Right kidney (tissue), 9 donors: ENCODE measurements around the gene B3GNT7.
"Not testable (repeated sequence)": the region's sequence is repeated elsewhere in the genome, so short reads cannot be mapped to it uniquely, and the experiment has no call there.

ENCODE experiments used
- DNase-seq: peaks from one replicate; pipeline ENCODE4 v3.0.0-alpha.2; 2016
- long read RNA-seq, 8 donors: transcript quantifications; one replicate each; lab custom pipeline, GENCODE V29; 2026

The B3GNT7 gene, protein sequence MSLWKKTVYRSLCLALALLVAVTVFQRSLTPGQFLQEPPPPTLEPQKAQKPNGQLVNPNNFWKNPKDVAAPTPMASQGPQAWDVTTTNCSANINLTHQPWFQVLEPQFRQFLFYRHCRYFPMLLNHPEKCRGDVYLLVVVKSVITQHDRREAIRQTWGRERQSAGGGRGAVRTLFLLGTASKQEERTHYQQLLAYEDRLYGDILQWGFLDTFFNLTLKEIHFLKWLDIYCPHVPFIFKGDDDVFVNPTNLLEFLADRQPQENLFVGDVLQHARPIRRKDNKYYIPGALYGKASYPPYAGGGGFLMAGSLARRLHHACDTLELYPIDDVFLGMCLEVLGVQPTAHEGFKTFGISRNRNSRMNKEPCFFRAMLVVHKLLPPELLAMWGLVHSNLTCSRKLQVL
- long read RNA-seq, donor 1, partial matches to known transcripts: 0 of 1 reads
- long read RNA-seq, donor 1, other reads (novel, unspliced or antisense): 0 of 1 reads
- long read RNA-seq, donor 2, partial matches to known transcripts: 0 of 1 reads
- long read RNA-seq, donor 2, other reads (novel, unspliced or antisense): 0 of 1 reads
- long read RNA-seq, donor 3, partial matches to known transcripts: 0 of 1 reads
- long read RNA-seq, donor 3, other reads (novel, unspliced or antisense): 0 of 1 reads
- long read RNA-seq, donor 4, partial matches to known transcripts: 0 of 2 reads
- long read RNA-seq, donor 4, other reads (novel, unspliced or antisense): 0 of 2 reads
- long read RNA-seq, donor 5, partial matches to known transcripts: 0 of 3 reads
- long read RNA-seq, donor 5, other reads (novel, unspliced or antisense): 0 of 3 reads
- long read RNA-seq, donor 6, partial matches to known transcripts: 0 of 1 reads
- long read RNA-seq, donor 6, other reads (novel, unspliced or antisense): 0 of 1 reads
- long read RNA-seq, donor 7, partial matches to known transcripts: 0 of 3 reads
- long read RNA-seq, donor 7, other reads (novel, unspliced or antisense): 0 of 3 reads
- long read RNA-seq, donor 8, partial matches to known transcripts: 0 of 4 reads
- long read RNA-seq, donor 8, other reads (novel, unspliced or antisense): 0 of 4 reads

DNA sequence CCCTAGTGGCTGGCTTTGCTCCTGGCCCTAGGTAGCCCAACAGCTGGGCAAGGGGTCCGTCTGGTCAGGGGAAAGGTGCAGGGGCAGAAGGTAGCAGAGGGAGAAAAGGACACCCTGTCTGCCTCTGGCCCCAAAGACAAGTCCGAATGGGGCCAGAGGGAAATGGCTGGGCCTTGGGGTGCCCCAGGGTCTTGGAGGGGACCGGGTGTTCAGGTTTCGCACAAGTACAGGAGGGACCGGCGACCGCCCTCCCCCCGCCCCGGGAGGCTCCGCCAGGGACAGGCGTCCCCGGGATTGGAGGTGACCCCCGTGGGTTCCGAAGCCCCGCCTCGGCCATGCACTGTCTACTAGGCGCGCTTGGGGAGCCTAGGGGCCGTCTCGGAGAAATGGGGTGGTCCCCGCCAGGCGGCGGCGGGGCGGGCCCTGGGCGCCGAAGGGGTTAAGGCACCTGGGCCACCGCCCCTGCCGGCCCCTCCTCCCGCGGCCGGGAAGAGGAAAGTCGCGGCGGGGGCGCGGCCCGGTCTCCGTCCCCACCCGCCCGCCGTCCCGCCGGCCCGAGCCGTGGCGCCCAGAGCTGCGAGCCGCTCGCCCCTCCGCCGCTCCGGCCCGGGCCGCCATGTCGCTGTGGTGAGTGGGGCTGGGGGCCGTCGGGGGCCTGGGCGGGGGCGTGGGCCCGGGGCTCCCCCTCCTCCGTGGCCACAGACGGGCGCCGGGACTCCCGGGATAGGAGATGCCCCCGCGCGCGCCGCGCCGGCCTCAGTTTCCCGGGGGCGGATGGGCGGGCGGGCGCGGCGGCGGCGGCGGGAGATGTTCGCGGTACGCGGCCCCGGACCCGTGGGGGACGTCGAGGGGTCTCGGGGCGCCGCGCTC lies at the start of gene B3GNT7:
B3GNT7 (plus strand) TSS at position 523 of the 870 bp plus-strand sequence; CDS start at position 617, 94 bp downstream.
- DNase-seq: no peak

DNA sequence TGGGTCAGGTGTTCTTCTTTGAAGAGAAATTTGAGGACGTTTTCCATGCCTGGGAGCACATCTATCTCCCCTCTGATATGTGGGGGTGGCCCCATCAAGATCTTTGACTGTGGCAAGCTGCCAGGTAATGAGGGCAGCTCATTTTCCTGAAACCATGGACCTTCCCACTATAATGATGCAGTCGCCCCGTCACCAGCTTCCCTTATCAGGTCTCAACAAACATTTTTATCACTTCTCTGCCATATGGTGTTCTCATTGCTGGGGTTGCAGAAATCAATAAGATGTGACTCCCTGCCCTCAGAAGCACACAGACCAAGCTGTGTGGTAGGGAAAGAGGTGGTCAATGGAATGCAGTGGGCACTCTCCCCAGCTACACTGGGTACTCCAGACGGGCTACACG lies 48.4 kb upstream of the B3GNT7 start:
- DNase-seq: no peak

DNA sequence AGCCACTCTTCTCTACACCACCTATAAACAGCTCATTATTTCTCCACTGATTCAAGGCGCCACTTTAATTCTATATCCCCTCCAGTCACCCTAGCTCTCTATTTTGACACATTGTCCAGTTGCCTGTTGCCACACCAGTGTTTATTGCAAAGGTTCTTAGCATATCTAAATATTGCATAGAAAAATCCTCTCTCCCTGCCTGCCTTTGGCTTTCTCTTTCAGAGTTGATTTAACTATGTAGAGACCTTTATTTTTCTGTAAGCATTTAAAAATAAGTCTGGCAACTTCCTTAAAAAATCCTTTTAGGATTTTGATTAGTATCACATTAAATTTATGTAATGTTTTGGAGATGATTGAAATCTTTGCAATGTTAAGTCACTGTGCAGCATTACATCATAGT lies 47.9 kb upstream of the B3GNT7 start:
- no peak for DNase-seq

DNA sequence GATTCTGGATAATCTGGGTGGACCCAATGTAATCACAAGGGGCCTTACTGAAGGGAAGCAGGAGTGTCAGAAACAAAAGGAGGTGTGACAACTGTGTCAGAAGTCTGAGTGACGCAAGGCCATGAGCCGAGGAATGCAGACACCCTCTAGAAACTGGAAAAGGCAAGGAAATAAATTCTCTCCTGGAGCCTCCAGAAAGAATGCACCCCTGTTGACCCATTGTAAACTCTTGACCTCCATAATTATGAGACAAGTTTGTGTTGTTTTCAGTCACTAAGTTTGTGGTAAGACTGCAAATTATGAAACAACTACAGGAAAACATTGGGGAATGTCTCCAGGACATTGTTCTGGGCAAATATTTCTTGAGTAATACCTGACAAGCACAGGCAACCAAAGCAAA lies 47.3 kb upstream of the B3GNT7 start:
- DNase-seq: no peak

DNA sequence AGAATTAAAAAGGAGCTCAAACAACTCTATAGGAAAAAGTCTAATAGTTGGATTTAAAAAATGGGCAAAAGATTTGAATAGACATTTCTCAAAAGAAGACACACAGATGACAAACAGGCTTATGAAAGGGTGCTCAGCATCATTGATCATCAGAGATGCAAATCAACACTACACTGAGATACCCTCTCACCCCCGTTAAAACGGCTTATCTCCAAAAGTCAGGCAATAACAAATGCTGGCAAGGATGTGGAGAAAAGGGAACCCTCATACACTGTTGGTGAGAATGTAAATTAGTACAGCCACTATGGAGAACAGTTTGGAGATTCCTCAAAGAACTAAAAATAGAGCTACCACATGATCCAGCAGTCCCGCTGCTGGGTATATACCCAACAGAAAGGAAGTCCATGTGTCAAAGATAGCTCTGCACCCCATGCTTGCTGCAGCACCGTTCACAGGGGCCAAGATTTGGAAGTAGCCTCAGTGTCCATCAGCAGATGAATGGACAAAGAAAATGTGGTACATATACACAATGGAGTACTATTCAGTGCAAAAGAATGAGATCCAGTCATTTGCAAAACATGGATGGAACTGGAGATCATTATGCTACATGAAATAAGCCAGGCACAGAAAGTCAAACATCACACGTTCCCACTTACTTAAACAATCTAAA lies 46.7 kb upstream of the B3GNT7 start:
- no peak for DNase-seq

DNA sequence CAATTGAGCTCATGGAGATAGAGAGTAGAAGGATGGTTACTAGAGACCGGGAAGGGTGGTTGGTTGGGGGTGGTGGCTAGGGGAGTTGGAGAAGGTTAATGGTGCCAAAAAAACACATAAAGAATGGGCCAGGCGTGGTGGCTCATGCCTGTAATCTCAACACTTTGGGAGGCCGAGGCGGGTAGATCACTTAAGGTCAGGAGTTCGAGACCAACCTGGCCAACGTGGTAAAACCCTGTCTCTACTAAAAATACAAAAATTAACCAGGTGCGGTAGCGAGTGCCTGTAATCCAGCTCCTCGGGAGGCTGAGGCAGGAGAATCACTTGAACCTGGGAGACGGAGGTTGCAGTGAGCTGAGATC lies 46.2 kb upstream of the B3GNT7 start:
- not testable (repeated sequence) for DNase-seq

DNA sequence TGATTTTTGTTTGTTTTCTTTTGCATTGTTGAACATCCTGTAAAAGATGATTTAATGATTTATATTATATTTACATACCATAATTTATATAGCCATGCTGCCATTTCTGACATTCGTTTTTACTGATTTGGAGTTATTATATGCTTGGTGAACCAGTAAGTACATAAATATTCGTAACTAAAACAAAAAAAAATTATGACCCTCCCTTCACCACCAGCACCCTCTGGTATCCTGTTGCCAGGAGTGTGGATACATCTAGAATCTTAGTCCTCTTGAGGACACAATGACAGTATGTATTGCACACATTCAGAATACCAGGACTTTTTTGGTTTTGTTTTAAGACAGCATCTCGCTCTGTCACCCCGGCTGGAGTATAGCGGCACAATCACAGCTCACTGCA lies 43.9 kb upstream of the B3GNT7 start:
- DNase-seq: no peak

DNA sequence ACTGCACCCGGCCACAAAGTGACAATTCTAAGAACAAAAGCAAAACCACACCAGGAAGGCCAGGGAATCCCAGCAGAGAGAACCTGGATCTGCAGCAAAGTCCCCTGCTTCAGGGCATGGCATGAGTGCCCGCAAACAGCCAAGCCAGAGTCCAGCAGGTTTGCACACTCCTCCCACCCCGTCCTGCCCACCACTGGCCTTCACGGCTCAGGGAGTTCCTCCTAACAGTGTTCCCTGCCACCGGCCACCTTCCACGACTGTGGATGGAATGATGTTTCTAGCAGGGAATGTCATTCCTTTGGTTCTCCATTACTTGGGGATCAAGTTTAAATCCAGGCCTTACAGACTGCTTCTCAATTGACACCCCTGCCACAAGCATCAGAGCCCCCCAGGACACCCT lies 42.0 kb upstream of the B3GNT7 start:
- no peak for DNase-seq

DNA sequence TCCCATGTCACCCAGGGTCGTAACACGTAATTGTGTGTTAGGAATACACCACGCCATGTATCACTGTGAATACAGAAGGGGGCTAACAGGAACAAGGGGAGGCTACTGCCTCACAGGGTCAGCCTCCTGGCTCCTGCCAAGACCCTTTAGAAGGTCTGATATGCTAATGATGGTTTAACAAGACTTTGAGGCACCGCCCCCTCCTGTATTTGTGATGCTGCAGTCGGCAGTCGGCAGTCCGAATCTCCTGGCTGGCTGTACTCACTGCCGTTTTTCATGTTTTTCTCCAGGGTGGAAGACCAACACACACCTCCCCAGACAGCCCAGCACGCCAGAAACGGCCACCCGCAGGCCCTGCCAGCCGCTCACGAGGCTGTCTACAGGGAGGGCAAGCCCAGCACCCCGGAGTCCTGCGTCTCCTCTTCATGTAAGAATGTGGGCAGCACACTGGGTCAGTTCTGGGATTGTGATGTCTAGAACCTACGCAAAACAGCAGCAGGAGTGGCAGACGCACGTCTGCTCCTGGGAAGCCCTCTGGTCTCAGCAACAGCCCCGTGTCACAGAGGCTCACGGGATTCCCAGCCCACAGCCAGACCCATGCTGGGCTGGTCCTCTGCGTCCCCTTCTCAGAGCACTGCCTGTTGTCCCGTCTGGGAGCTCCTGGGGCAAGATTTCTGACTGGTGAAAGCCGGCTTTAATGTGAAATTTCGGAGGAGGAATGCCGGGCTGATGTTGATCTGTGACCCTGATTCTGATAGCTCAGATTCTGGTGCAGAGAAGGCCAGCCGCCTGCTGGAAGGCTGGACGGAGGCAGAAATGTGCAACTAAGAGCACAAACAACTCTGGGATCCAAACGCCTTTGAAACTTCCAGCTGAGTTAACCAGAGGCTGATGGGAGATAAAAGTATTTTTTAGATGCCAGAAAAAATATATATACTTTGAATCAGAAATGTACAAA lies 39.7 kb upstream of the B3GNT7 start:
- peak; percentile 51 for DNase-seq

DNA sequence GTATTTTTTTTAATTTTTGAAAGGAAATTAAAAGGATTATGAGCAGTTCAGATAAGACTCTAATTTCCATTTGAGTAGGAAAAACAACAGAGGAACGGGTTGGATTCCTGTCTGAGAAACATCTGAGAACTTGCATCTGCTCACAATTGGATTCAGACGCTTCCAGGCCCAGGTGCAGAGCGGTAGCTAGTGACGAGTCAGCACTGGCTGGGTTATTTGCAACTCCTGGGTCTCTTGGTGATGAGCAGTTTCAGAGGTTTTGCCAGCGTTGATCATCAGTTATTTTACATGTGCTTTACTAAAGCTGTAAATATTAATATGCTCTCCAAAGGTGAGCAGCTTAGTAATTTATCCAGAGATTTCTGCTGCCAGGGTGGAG lies 39.1 kb upstream of the B3GNT7 start:
- DNase-seq: no peak

DNA sequence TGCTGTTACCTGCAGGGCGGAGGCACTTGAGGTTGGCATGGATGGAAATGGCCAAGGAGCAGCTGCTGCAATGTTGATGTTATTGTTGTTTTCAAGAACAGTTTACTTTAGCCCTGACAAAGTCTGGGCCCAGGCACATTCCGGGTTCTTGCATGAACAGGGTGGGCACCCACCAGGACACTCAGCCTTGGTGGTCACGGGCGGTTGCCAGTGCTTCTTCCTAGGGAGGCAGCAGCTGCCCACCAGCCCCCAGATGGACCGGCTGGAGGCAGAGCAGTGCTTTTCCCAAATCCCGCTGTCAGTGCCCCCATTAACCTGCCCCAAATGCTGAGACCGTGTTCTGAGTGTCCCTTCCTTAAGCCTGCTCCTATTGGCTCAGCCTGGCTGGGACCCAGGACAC lies 38.5 kb upstream of the B3GNT7 start:
- DNase-seq: no peak

DNA sequence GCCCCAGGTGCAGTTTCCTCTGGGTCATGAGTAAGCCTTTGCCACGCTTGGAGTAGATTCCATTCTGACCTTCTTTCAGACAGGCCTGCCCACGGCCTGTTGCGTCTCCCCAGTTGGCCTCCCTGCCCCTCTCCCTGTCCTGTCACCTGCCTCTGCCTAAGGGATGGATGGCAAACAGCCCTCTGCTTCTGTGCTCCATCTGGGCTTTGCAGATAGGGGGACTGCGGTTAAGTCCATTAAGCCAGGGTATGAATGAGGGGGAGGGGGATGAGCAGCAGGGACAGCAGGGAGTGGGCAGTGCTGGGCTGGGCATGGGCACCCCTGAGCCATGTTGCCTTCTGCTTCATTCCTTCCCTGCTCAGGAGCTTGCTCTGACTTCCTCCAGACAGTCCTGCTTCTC lies 37.6 kb upstream of the B3GNT7 start:
- no peak for DNase-seq

DNA sequence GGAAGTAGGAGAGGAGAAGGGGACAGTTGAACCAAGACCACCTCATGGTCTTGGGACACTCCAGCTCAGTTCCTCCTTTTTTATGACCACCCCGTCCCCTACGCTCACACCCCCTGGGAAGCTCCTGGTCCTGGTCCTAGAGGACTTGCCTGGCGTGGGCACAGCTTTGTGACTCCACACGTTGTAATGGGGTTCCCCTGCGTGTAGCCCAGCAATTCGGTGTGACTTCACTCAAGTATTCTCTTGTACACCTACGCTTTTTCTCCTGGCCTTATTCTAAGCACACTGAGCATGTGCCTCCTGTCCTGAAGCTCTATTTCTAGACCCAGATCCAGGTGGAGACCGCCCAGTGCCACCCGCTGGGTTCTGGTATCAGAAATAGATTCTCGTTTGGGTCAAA lies 36.1 kb upstream of the B3GNT7 start:
- DNase-seq: no peak

DNA sequence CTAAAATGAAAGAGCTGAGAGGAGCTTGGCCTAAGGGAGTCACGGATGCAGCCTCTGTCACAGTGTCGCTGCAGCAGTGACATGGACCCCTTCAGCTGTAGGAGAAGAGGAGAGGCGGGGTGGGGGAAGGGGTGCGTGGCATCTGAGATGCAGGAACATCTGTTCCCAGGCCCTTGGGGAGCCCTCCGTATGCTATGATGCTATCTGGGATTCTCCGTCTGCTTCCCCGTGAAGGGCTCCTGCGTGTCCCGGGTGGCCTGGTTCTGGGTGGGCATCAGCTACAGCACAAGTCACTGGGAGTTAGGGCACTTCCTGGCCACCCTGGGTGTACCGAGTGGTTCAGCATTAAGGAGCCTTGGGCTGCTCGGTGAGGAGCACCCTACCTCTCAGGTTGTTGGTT lies 35.6 kb upstream of the B3GNT7 start:
- no peak for DNase-seq

DNA sequence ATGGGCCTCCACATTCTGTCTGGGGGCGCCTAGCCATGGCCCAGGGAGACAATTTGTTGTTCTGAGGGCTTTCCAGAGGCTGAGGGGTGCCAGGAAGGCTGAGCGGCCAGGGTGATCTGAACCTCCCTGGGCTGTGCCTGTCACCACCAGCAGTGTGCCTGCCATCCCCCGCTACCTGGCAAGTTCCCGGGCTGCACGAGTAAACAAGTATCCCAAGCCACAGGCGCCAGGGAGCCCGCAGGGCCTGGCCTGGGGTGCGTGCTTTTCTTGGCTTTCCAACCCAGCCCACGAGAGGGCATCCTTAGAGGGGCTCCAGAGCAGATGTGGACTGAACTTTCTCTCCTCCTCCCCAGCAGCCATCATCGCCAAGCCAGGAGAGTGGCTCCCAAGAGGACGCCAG lies 35.1 kb upstream of the B3GNT7 start:
- no peak for DNase-seq

DNA sequence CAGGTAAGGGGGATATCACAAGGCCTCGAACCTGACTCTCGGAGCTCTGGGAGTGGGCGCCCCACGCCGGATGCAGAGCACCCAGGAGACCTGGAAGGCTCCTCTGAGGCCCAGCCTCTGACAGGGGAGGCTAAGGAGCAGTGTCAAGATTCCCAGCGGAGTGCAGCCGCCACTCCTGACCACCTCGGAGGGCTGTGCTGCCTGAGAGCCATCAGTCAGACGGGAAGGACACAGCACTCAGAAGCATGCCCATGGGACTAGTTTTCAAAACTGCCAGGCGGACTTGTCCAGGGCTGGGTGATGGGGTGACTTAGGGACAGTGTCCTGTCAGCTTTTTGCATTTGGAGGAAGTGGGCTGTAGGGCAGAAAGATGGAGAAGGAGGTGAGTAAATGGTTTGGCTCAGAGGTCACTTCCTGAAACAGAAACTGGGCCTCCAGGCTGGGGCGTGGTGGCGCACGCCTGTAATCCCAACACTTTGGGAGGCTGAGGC lies 34.6 kb upstream of the B3GNT7 start:
- DNase-seq: no peak

DNA sequence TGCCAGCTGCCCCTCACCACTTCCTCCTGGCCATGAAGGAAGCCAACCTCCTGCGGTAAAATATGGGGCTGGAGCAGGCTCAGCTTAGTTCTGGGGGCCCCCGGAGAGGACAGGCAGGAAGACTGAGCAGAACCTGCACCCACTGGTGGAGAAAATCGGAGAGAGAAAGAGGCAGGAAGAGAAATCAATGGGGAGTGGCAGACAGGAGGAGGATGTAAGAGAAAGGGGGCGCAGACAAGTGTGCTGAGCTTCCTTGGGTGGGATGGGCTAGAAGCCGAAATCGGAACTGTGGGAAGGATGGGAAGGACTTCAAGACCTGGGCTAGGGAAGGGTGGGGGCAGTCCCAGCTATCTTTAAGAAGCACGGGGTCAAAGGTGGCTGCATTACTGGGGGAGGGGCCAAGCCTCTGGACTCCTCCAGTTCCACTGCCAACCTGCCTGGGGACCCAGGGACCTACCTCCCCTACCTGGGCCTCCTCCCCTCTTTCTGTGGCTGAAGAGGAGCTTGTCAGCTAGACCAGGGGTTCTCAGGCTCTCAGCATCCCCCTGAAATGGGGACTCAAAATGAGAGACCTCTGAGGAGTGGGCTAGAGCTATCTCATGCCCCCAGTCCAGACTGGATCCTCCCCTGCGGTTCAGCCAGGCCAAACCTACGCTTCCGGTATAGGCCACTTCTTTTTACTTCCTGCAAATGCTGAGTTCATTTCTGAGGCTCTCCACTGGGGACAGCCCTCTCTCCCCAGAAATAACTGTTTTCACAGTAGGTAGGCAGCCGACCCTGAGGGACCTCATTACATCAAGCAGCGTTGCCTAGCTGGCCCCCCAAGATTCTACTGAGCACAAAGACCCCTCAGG lies 33.6 kb upstream of the B3GNT7 start:
- no peak for DNase-seq

DNA sequence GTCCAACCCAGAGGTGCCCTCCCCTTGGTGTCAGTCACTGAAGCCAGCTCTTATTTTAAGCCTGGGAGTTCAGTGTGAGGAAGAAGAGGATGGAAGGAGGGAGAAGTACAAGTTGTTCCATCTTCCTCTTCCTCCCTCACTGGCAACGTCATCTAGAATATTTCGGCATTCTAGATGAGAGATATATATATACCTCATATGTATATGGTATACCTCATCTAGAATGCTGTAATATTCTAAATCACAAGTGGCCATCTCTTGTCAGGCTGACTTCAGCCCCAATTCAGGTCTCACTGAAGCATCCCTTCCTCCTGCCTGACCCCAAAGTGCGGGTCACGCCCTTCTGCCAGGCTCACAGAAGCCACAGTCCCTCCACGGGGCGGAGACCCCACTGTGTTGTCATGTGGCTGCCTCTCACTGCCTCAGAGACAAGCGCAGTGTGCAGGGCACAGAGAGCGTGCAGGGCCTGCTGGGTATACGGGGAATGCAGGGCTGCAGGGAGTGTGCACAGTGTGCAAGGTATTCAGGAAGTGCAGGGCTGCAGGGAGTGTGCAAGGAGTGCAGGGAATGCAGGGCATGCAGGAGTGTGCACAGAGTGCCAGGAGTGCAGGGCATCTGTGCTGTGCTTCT lies 32.8 kb upstream of the B3GNT7 start:
- no peak for DNase-seq

DNA sequence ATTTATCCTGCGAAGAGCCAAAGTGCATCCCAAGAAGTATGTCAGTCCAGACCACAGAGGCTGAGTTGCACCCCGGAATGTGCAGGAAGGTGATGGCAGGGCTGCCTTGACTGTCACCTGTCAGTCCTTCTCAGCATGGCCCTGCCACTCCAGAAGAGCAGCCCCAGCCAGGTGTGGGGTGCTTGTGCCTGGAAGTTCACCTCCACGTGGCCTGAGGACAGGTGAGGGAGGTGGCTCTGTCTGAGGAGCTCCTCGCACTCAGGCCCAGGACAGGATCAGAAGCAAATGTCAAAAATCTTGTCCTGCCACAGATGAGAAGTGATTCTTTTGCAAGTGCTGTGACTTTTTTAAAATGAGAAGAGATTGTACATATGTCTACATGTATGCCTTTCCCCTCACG lies 31.4 kb upstream of the B3GNT7 start:
- DNase-seq: no peak
